Mammary epithelial cell (primary cell): ENCODE data around the gene MCU.

Experiments
- EZH2 ChIP-seq: IDR thresholded peaks from 2 replicates; pipeline ENCODE4 v1.6.1; 2012; ENCODE audit warnings: low read length, inconsistent platforms, borderline replicate concordance
- TF ChIP-seq, protein P1 (sequence below), 2 donors: IDR thresholded peaks in 1 of 2; conservative IDR thresholded peaks in 1 of 2; 2 replicates each; pipeline ENCODE4 v1.5.1; 2011 to 2012; ENCODE audit warnings: inconsistent platforms in 2 of 2, low read length in 2 of 2, mild to moderate bottlenecking in 2 of 2, control low read depth in 1 of 2, low read depth in 1 of 2; ENCODE audit not compliant: insufficient read depth in 1 of 2; ENCODE audit errors: extremely low read depth in 1 of 2

DNA sequence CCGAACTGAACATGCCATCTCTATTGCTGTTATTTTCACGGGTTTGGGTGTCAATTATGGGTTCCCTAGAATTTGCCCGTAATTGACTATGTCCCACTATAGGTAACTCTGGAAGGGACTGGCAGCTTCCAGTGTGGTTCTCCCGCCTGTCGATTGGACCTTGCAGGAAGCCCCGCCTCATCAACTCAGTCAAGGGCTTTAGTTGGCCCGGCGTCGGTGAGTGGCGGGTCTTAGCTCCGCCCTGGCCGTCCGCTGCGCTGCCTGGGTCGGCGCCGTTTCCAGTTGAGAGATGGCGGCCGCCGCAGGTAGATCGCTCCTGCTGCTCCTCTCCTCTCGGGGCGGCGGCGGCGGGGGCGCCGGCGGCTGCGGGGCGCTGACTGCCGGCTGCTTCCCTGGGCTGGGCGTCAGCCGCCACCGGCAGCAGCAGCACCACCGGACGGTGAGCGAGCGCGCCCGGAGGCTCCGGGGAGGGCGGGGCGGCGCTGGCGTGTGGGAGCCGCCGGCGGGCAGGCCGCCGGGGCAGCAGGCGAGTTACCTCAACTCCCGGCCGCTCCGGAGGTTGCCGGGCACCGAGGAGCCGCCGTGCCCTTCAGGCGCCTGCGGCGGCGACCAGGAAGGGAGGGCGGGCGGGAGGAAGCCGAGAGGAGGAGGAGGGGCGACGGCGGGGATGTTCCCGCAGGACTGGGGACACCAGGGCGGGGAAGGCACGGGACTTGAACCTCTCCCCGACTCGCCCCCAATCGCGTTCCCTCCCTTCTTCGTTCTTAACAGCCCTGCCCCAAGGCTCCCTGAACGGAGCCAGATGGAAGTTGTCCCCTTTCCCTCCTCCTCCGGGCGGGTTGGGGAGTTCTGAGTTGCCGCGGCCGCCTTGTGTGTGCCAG, at the start of gene MCU:
- TF ChIP-seq, protein P1, sequence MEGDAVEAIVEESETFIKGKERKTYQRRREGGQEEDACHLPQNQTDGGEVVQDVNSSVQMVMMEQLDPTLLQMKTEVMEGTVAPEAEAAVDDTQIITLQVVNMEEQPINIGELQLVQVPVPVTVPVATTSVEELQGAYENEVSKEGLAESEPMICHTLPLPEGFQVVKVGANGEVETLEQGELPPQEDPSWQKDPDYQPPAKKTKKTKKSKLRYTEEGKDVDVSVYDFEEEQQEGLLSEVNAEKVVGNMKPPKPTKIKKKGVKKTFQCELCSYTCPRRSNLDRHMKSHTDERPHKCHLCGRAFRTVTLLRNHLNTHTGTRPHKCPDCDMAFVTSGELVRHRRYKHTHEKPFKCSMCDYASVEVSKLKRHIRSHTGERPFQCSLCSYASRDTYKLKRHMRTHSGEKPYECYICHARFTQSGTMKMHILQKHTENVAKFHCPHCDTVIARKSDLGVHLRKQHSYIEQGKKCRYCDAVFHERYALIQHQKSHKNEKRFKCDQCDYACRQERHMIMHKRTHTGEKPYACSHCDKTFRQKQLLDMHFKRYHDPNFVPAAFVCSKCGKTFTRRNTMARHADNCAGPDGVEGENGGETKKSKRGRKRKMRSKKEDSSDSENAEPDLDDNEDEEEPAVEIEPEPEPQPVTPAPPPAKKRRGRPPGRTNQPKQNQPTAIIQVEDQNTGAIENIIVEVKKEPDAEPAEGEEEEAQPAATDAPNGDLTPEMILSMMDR (conservative IDR thresholded peaks at IDR 0.05 in 1 of 2, IDR thresholded peaks at IDR 0.05 in 1 of 2; ENCODE audit: extremely low read depth in 1 of 2, insufficient read depth in 1 of 2, low read depth in 1 of 2, low read length in 2 of 2) = no peak
- no peak for TF ChIP-seq EZH2
